GM23338 (cell line): ENCODE measurements around the gene SLC8B1. TPM values are rescaled to one million over a fixed set of nuclear protein-coding genes. Genes with fewer than 3 reads are reported as not detected.

Source experiments
- ATAC-seq: fragments of 200-7000 bp; cut with Tn5 transposase; 3 replicates; pipeline ENCODE4 v1.9.1; 2020
- DNase-seq: peaks from one replicate; pipeline ENCODE4 v3.0.0-alpha.2; 2015; ENCODE audit warnings: low spot score
- H2AFZ ChIP-seq: fragments of 200-600 bp; sonication (generic); 2 replicates; pipeline ENCODE4 v1.8.0; 2016; ENCODE audit warnings: antibody characterized with exemption, mild to moderate bottlenecking, moderate library complexity
- H3F3A ChIP-seq: fragments of 200-600 bp; sonication (generic); replicated peaks from 2 replicates; pipeline ENCODE4 v1.8.0; 2017; ENCODE audit warnings: antibody characterized with exemption, mixed run types, low read depth
- H3K27ac ChIP-seq: fragments of 200-600 bp; sonication (generic); 2 replicates; pipeline ENCODE4 v1.6.1; 2016; ENCODE audit warnings: low read depth
- H3K27me3 ChIP-seq: fragments of 200-600 bp; sonication (generic); 2 replicates; pipeline ENCODE4 v1.8.0; 2016; ENCODE audit warnings: mild to moderate bottlenecking, mixed run types, moderate library complexity; ENCODE audit not compliant: insufficient read depth
- H3K36me3 ChIP-seq: fragments of 200-600 bp; sonication (generic); 2 replicates; pipeline ENCODE4 v1.8.0; 2016; ENCODE audit warnings: mild to moderate bottlenecking; ENCODE audit not compliant: insufficient read depth
- H3K4me1 ChIP-seq: fragments of 200-600 bp; sonication (generic); 2 replicates; pipeline ENCODE4 v1.8.0; 2016; ENCODE audit warnings: mild to moderate bottlenecking, moderate library complexity; ENCODE audit not compliant: insufficient read depth
- H3K4me2 ChIP-seq: fragments of 200-600 bp; sonication (generic); 2 replicates; pipeline ENCODE4 v1.7.1; 2017; ENCODE audit warnings: mixed run types
- H3K4me3 ChIP-seq: fragments of 200-600 bp; sonication (generic); 2 replicates; pipeline ENCODE4 v1.6.1; 2016; ENCODE audit warnings: mixed run types
- H3K79me2 ChIP-seq: fragments of 200-600 bp; sonication (generic); replicated peaks from 2 replicates; pipeline ENCODE4 v1.8.0; 2017; ENCODE audit warnings: mild to moderate bottlenecking; ENCODE audit not compliant: insufficient read depth
- H3K9me2 ChIP-seq: fragments of 200-600 bp; sonication (generic); 2 replicates; pipeline ENCODE4 v1.8.0; 2017; ENCODE audit not compliant: insufficient read depth
- H4K20me1 ChIP-seq: fragments of 200-600 bp; sonication (generic); replicated peaks from 2 replicates; pipeline ENCODE4 v1.8.0; 2017; ENCODE audit warnings: mild to moderate bottlenecking; ENCODE audit not compliant: insufficient read depth
- H3K27ac Mint-ChIP-seq: 2 replicates; pipeline ENCODE4 v1.8.0; 2020; ENCODE audit warnings: inconsistent platforms, mild to moderate bottlenecking, moderate library complexity, mixed read lengths
- H3K27me3 Mint-ChIP-seq: 3 replicates; pipeline ENCODE4 v1.8.0; 2022; ENCODE audit warnings: low read depth, mild to moderate bottlenecking, moderate library complexity, mixed read lengths, inconsistent platforms; ENCODE audit not compliant: insufficient read depth, poor library complexity
- H3K36me3 Mint-ChIP-seq: 3 replicates; pipeline ENCODE4 v1.8.0; 2021; ENCODE audit warnings: low read depth, mild to moderate bottlenecking, inconsistent platforms, moderate library complexity, mixed read lengths
- H3K4me1 Mint-ChIP-seq: 3 replicates; pipeline ENCODE4 v1.8.0; 2020; ENCODE audit warnings: mild to moderate bottlenecking, inconsistent platforms, mixed read lengths
- H3K4me3 Mint-ChIP-seq: 3 replicates; pipeline ENCODE4 v1.8.0; 2021; ENCODE audit warnings: moderate library complexity, mild to moderate bottlenecking, inconsistent platforms, mixed read lengths
- H3K9me3 Mint-ChIP-seq: 3 replicates; pipeline ENCODE4 v1.8.0; 2020; ENCODE audit warnings: moderate library complexity, mild to moderate bottlenecking, inconsistent platforms, mixed read lengths
- CREB1 ChIP-seq: fragments of 250-450 bp; sonication (Bioruptor Pico); IDR thresholded peaks from 2 replicates; pipeline ENCODE4 v1.5.0; 2020; ENCODE audit warnings: low read depth, mild to moderate bottlenecking, moderate library complexity
- CTCF ChIP-seq, 2 experiments: fragments of 200-600 bp in 1 of 2; sonication (generic) in 1 of 2; conservative IDR thresholded peaks; 2 replicates each; pipeline versions ENCODE4 v1.5.1 to v1.6.1; 2016 to 2017; ENCODE audit warnings: antibody characterized with exemption in 2 of 2, low read depth in 2 of 2, mild to moderate bottlenecking in 2 of 2, moderate library complexity in 1 of 2
- ETS1 ChIP-seq: IDR thresholded peaks from 2 replicates; pipeline ENCODE4 v1.6.1; 2016; ENCODE audit warnings: antibody characterized with exemption
- EZH2 ChIP-seq: fragments of 200-600 bp; sonication (generic); IDR thresholded peaks from one replicate; pipeline ENCODE4 v1.8.0; 2017; ENCODE audit warnings: antibody characterized with exemption, mild to moderate bottlenecking, low read depth; ENCODE audit not compliant: unreplicated experiment
- EZH2phosphoT487 ChIP-seq: fragments of 200-600 bp; sonication (generic); IDR thresholded peaks from one replicate; pipeline ENCODE4 v1.8.1; 2018; ENCODE audit warnings: antibody characterized with exemption; ENCODE audit not compliant: unreplicated experiment
- JUNB ChIP-seq: IDR thresholded peaks from one replicate; pipeline ENCODE4 v1.6.1; 2016; ENCODE audit warnings: antibody characterized with exemption; ENCODE audit not compliant: unreplicated experiment
- NANOG ChIP-seq: IDR thresholded peaks from 2 replicates; pipeline ENCODE4 v1.6.1; 2016; ENCODE audit warnings: antibody characterized with exemption, borderline replicate concordance
- POLR2AphosphoS5 ChIP-seq: IDR thresholded peaks from 2 replicates; pipeline ENCODE4 v1.6.1; 2016; ENCODE audit warnings: antibody characterized with exemption, low read depth
- REST ChIP-seq: IDR thresholded peaks from one replicate; pipeline ENCODE4 v1.6.1; 2018; ENCODE audit warnings: antibody characterized with exemption; ENCODE audit not compliant: unreplicated experiment
- STAT1 ChIP-seq: IDR thresholded peaks from one replicate; pipeline ENCODE4 v1.6.1; 2016; ENCODE audit warnings: antibody characterized with exemption; ENCODE audit not compliant: unreplicated experiment
- ZNF114 ChIP-seq: fragments of 250-450 bp; sonication (Bioruptor Pico); IDR thresholded peaks from 2 replicates; pipeline ENCODE4 v1.5.0; 2020; ENCODE audit warnings: mild to moderate bottlenecking, moderate library complexity
- ZNF331 ChIP-seq: fragments of 250-450 bp; sonication (Bioruptor Pico); IDR thresholded peaks from 2 replicates; pipeline ENCODE4 v1.5.0; 2020; ENCODE audit warnings: low read depth, mild to moderate bottlenecking, moderate library complexity
- ZNF462 ChIP-seq: fragments of 250-450 bp; sonication (Bioruptor Pico); IDR thresholded peaks from 2 replicates; pipeline ENCODE4 v1.5.0; 2020; ENCODE audit warnings: mild to moderate bottlenecking, moderate library complexity
- polyA plus RNA-seq: library from polyadenylated mRNA; unstranded; fragments of >200 nt; fragmentation: Nextera tagmentation; extraction: Ambion mirVana; gene quantifications from 2 replicates; pipeline ENCODE4 v1.2.1, GENCODE V29; 2016
- total RNA-seq: library from RNA; depleted of rRNA; stranded (reverse); fragments of >200 nt; shearing (Covaris generic); gene quantifications from 2 replicates; pipeline ENCODE4 v1.2.3, GENCODE V29; 2014

SLC8B1 gene
- total and polyA plus RNA-seq, 2 experiments from 2014 or later = 6.0 to 8.9 TPM

GRCh38 chr12:113268136-113268535 is 66.8 kb downstream of the SLC8B1 start:
- H3K36me3 Mint-ChIP-seq = peaks cover 11% of the 10 kb centered on the region
- no peak for DNase-seq
- H3K27me3 Mint-ChIP-seq = peaks cover 11% of the 10 kb centered on the region
- Histone ChIP-seq H3K4me3 (no peak overlapping the region), H3K27me3 (no peaks in the 10 kb centered on the region), H2AFZ (no peak overlapping the region), H4K20me1 (no peaks in the 10 kb centered on the region), H3K4me1 (no peaks in the 10 kb centered on the region), H3F3A (no peaks in the 10 kb centered on the region), H3K4me2 (no peak overlapping the region), H3K27ac (no peak overlapping the region), H3K9me2 (no peaks in the 10 kb centered on the region), H3K36me3 (no peaks in the 10 kb centered on the region), H3K79me2 (no peaks in the 10 kb centered on the region)
- H3K4me1 Mint-ChIP-seq = peaks cover 9% of the 10 kb centered on the region
- no peaks in the 10 kb centered on the region for H3K9me3 Mint-ChIP-seq
- no peak overlapping the region for H3K27ac Mint-ChIP-seq
- TF ChIP-seq ZNF462 (CRISPR knock-in tag) = no peak
- no peak for TF ChIP-seq EZH2
- no peak for TF ChIP-seq EZH2phosphoT487
- TF ChIP-seq CTCF (conservative IDR thresholded peaks at IDR 0.05; ENCODE audit: low read depth in 2 of 2) = no peak
- no peak for TF ChIP-seq ZNF114
- no peak for TF ChIP-seq ETS1
- TF ChIP-seq ZNF331 (CRISPR knock-in tag) = no peak
- TF ChIP-seq STAT1 = no peak
- TF ChIP-seq CREB1 (CRISPR knock-in tag) = no peak
- TF ChIP-seq JUNB = no peak
- TF ChIP-seq POLR2AphosphoS5 = no peak
- TF ChIP-seq REST = no peak
- TF ChIP-seq NANOG = no peak
- ATAC-seq = no peak
- no peak overlapping the region for H3K4me3 Mint-ChIP-seq
